K562 (cell line): ENCODE results near the gene NUP214. TPM values are rescaled to one million over a fixed set of nuclear protein-coding genes. Genes with fewer than 3 reads are reported as not detected.
A peak's percentile ranks its signal among the peaks of the same experiment; 100 is the strongest.

Source experiments
- ATAC-seq: fragments of 200-7000 bp; cut with Tn5 transposase; 3 replicates; pipeline ENCODE4 v1.9.1; 2020; ENCODE audit warnings: moderate library complexity
- BruUV-seq: library from RNA; stranded (reverse); fragments of 400-500 nt; replicated peaks from 2 replicates; lab custom pipeline; 2021; lab: Mats Ljungman, UMichigan
- CTCF ChIA-PET: fragments of 300-600 bp; formaldehyde crosslinking; extraction: SDS; loops from one replicate; lab custom pipeline; 2021; ENCODE audit warnings: low intra/inter-chr PET ratio; lab: Yijun Ruan, JAX
- POLR2A ChIA-PET: fragments of 300-600, 350-650 bp; sonication (Branson Sonifier 250); formaldehyde crosslinking; extraction: SDS; loops from one replicate; lab custom pipeline; 2021; ENCODE audit warnings: antibody characterized with exemption, inconsistent platforms; lab: Yijun Ruan, JAX
- DNase-seq, 4 experiments: peaks; one replicate each; pipeline versions ENCODE4 v3.0.0 to v3.0.0-alpha.2; 2011 to 2018; ENCODE audit warnings: low spot score in 3 of 4, mixed read lengths in 3 of 4; ENCODE audit errors: extremely low read depth in 1 of 4
- FAIRE-seq: peaks from 2 replicates; lab custom pipeline; 2011; peaks lifted over from hg19 to GRCh38; lab: Jason Lieb, UNC
- H2AFZ ChIP-seq: 2 replicates; pipeline ENCODE4 v1.6.0; 2011; ENCODE audit warnings: low read depth, low read length, control low read depth, inconsistent platforms
- H3K27ac ChIP-seq: fragments of 200-600 bp; 3 replicates; pipeline ENCODE4 v1.8.0; 2011; ENCODE audit warnings: low read depth, mild to moderate bottlenecking, control low read depth, inconsistent platforms, low read length, moderate library complexity, mixed read lengths; ENCODE audit errors: extremely low read depth
- H3K27me3 ChIP-seq, 2 experiments: fragments of 300-600 bp in 1 of 2; 2 replicates in 1 of 2; 3 replicates in 1 of 2; pipeline versions ENCODE4 v1.6.0 to v1.8.0; 2011; ENCODE audit warnings: inconsistent platforms in 2 of 2, low read length in 2 of 2, mild to moderate bottlenecking in 1 of 2, mixed read lengths in 1 of 2, moderate library complexity in 1 of 2; ENCODE audit not compliant: control insufficient read depth in 2 of 2, insufficient read depth in 2 of 2
- H3K36me3 ChIP-seq: fragments of 300-600 bp; 3 replicates; pipeline ENCODE4 v1.8.0; 2011; ENCODE audit warnings: mild to moderate bottlenecking, low read length, inconsistent platforms; ENCODE audit not compliant: control insufficient read depth, insufficient read depth
- H3K4me1 ChIP-seq, 2 experiments: fragments of 200-600 bp in 1 of 2; replicated peaks in 1 of 2; 2 replicates in 1 of 2; 3 replicates in 1 of 2; pipeline versions ENCODE4 v1.5.1 to v1.8.0; 2011; ENCODE audit warnings: inconsistent platforms in 2 of 2, low read length in 2 of 2, mild to moderate bottlenecking in 1 of 2, mixed read lengths in 1 of 2, moderate library complexity in 1 of 2; ENCODE audit not compliant: control insufficient read depth in 2 of 2, insufficient read depth in 2 of 2
- H3K4me2 ChIP-seq: 2 replicates; pipeline ENCODE4 v1.6.1; 2011; ENCODE audit warnings: low read length, control low read depth, inconsistent platforms, mixed read lengths; ENCODE audit not compliant: insufficient read depth
- H3K4me3 ChIP-seq: fragments of 200-600 bp; sonication (generic), shearing (Covaris generic); 2 replicates; pipeline ENCODE4 v1.5.1; 2016; ENCODE audit warnings: control low read depth, inconsistent platforms
- H3K79me2 ChIP-seq: fragments of 200-600 bp; 3 replicates; pipeline ENCODE4 v1.8.0; 2011; ENCODE audit warnings: low read length, inconsistent platforms; ENCODE audit not compliant: control insufficient read depth, insufficient read depth
- H3K9ac ChIP-seq, 2 experiments: 2 replicates each; pipeline versions ENCODE4 v1.6.0 to v1.6.1; 2011; ENCODE audit warnings: low read depth in 2 of 2, low read length in 2 of 2, control low read depth in 1 of 2, inconsistent platforms in 1 of 2, mild to moderate bottlenecking in 1 of 2, mixed read lengths in 1 of 2; ENCODE audit not compliant: insufficient read depth in 1 of 2
- H3K9me1 ChIP-seq: one replicate; pipeline ENCODE4 v1.6.0; 2011; ENCODE audit warnings: inconsistent platforms, mild to moderate bottlenecking, low read length, moderate library complexity; ENCODE audit not compliant: control insufficient read depth, insufficient read depth
- H3K9me3 ChIP-seq: replicated peaks from 2 replicates; pipeline ENCODE4 v1.5.1; 2011; ENCODE audit warnings: low read depth, low read length, inconsistent platforms; ENCODE audit not compliant: control insufficient read depth, insufficient read depth
- H4K20me1 ChIP-seq: replicated peaks from 2 replicates; pipeline ENCODE4 v1.6.1; 2011; ENCODE audit warnings: low read length, inconsistent platforms, mixed read lengths; ENCODE audit not compliant: control insufficient read depth, insufficient read depth
- BDP1 ChIP-seq: IDR thresholded peaks from 3 replicates; pipeline ENCODE4 v1.6.1; 2011; ENCODE audit not compliant: insufficient read length, insufficient read depth
- HEY1 ChIP-seq: fragments of 250-450 bp; sonication (Bioruptor Pico); IDR thresholded peaks from 2 replicates; pipeline ENCODE4 v1.5.0; 2020; ENCODE audit warnings: mild to moderate bottlenecking, moderate library complexity, borderline replicate concordance
- PPARD ChIP-seq: fragments of 250-450 bp; sonication (Bioruptor Pico); IDR thresholded peaks from 2 replicates; pipeline ENCODE4 v1.8.0; 2022; ENCODE audit warnings: inconsistent platforms, mild to moderate bottlenecking, moderate library complexity
- RB1 ChIP-seq: fragments of 450-650 bp; IDR thresholded peaks from 2 replicates; pipeline ENCODE4 v1.6.1; 2017; ENCODE audit warnings: low read depth, mild to moderate bottlenecking
- RBM25 ChIP-seq: fragments of 200-400 bp; formaldehyde crosslinking; IDR thresholded peaks from 2 replicates; pipeline ENCODE4 v1.6.1; 2018; ENCODE audit warnings: low read length, low read depth, moderate library complexity; ENCODE audit not compliant: severe bottlenecking
- SP1 ChIP-seq: sonication (generic); formaldehyde crosslinking; IDR thresholded peaks from 2 replicates; pipeline ENCODE4 v1.8.1; 2022; ENCODE audit warnings: mild to moderate bottlenecking, missing genetic modification reagents
- ZNF133 ChIP-seq: fragments of 250-450 bp; sonication (Bioruptor Pico); IDR thresholded peaks from 2 replicates; pipeline ENCODE4 v1.4.0; 2020; ENCODE audit warnings: mild to moderate bottlenecking
- ZNF143 ChIP-seq: sonication (generic); formaldehyde crosslinking; IDR thresholded peaks from 2 replicates; pipeline ENCODE4 v1.9.0; 2022; ENCODE audit warnings: mild to moderate bottlenecking, missing genetic modification reagents
- ZNF766 ChIP-seq: fragments of 200-800 bp; sonication (Bioruptor generic); conservative IDR thresholded peaks from 2 replicates; pipeline ENCODE4 v1.6.1; 2016; ENCODE audit warnings: missing genetic modification characterization, missing compliant biosample characterization
- WGBS: fragments of 100-300 bp; shearing (Covaris generic); methylation state at CpG from one replicate; pipeline ENCODE4 v1.1.6; 2016; ENCODE audit warnings: low coverage, mixed read lengths; ENCODE audit not compliant: insufficient coverage; ENCODE audit errors: missing lambda C conversion rate; 5-methylcytosine and 5-hydroxymethylcytosine counted together
- in situ Hi-C: fragments of 300-500 bp; cut with MboI; formaldehyde crosslinking; loops from 4 replicates; pipeline ENCODE4 v1.15.0; 2018; ENCODE audit warnings: inconsistent platforms, mixed read lengths
- intact Hi-C: fragments of 100-400 bp; cut with micrococcal nuclease; formaldehyde crosslinking; loops from 2 replicates; pipeline ENCODE4 v1.14.2; 2022
- polyA plus RNA-seq, 8 experiments: library from polyadenylated mRNA; depleted of rRNA in 4 of 8; stranded (reverse) in 5 of 8; unstranded in 3 of 8; fragments of >200 nt; fragmentation: Nextera tagmentation in 2 of 8; fragmentation: Illumina TruSeq in 1 of 8; extraction: Ambion mirVana in 2 of 8; extraction: Trizol in 1 of 8; gene quantifications; 2 replicates each; pipeline versions ENCODE4 v1.2.1 to v1.2.3, GENCODE V29; 2011 to 2014; ENCODE audit warnings: inconsistent platforms in 1 of 8, missing spikeins in 1 of 8
- total RNA-seq, 7 experiments: library from RNA; depleted of rRNA in 6 of 7; stranded (reverse); fragments of >200 nt in 6 of 7; fragmentation: Illumina TruSeq in 2 of 7; extraction: Trizol in 2 of 7; gene quantifications; 2 replicates each; pipeline versions ENCODE4 v1.2.1 to v1.2.3, GENCODE V29; 2011 to 2021; ENCODE audit warnings: low replicate concordance in 1 of 7
- TF ChIP-seq, protein P1 (sequence below): fragments of 450-650 bp; formaldehyde crosslinking; IDR thresholded peaks from 2 replicates; pipeline ENCODE4 v1.4.0; 2022; ENCODE audit warnings: missing genetic modification characterization
- TF ChIP-seq, protein P2 (sequence below), 2 experiments: IDR thresholded peaks in 1 of 2; conservative IDR thresholded peaks in 1 of 2; 2 replicates each; pipeline ENCODE4 v1.6.1; 2016; ENCODE audit warnings: low read depth in 2 of 2, mild to moderate bottlenecking in 1 of 2, missing compliant biosample characterization in 1 of 2, missing genetic modification characterization in 1 of 2, moderate library complexity in 1 of 2
- TF ChIP-seq, protein P3 (sequence below): fragments of 250-450 bp; sonication (Bioruptor Pico); IDR thresholded peaks from 2 replicates; pipeline ENCODE4 v1.5.0; 2020; ENCODE audit warnings: mild to moderate bottlenecking

The NUP214 gene
- total and polyA plus RNA-seq, 9 of the 15 experiments (the other 6 are each of a cell fraction or from before 2014, with no cell fraction given), result 56.9 to 332 (median 97.1) TPM

DNA sequence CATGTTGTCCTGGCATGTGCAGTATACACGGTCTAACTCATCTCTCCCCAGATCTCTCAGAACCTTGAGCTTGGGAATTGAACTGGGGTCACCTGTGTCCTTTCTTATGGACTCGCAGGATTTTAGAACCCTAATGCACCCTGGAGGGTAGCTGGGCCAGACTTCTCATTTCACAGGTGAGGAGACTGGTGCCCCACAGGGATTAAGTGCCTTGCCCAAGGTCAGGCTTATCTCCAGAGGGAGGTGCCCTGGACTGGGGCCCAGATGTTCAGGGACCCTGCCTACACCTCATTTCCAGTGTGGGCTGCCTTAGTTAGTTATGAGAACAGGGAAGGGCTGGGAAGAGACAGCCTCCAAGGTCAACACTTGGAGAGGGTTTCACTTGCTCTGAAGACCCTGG lies 4.0 kb upstream of the NUP214 start:
- no peaks in the 10 kb centered on the region for H3K9me1 ChIP-seq
- H3K36me3 ChIP-seq, result peaks cover 8% of the 10 kb centered on the region; the same call in 1 of the 3 replicates
- peaks cover 19% of the 10 kb centered on the region for H3K79me2 ChIP-seq
- WGBS, result 10% methylated on average over 2 of the region's 2 CpGs
- ChIA-PET POLR2A (interaction anchor here (0.6 to 75.1 kb wide), 9 partner anchors 9 to 295 kb away, joined by 3 to 3336 read pairs (median 4); partner anchors contain the start of gene AIF1L), CTCF (no interaction called here)
- H2AFZ ChIP-seq, result no peak overlapping the region
- peak overlapping the region in 1 of 2 experiments; percentile 1; a peak in 1 of 4 replicates for H3K9ac ChIP-seq
- no peaks in the 10 kb centered on the region for H3K9me3 ChIP-seq
- ATAC-seq (no peak), FAIRE-seq (no peak), DNase-seq (no peak)
- H3K4me2 ChIP-seq, result no peak overlapping the region
- no peak overlapping the region for H3K4me3 ChIP-seq
- in situ Hi-C loops (no loop called here), intact Hi-C loops (loop anchor here (10.0 kb wide), 1 partner anchor 213 kb away; no protein-coding TSS in a partner anchor)
- H3K27me3 ChIP-seq, result peaks cover 49 to 54% of the 10 kb centered on the region in 2 experiments
- BruUV-seq, result no TSS peak
- peaks cover 21% of the 10 kb centered on the region for H4K20me1 ChIP-seq
- no peak overlapping the region for H3K27ac ChIP-seq
- H3K4me1 ChIP-seq, result peaks cover 7 to 19% of the 10 kb centered on the region in 2 experiments
- TF ChIP-seq, protein P1, sequence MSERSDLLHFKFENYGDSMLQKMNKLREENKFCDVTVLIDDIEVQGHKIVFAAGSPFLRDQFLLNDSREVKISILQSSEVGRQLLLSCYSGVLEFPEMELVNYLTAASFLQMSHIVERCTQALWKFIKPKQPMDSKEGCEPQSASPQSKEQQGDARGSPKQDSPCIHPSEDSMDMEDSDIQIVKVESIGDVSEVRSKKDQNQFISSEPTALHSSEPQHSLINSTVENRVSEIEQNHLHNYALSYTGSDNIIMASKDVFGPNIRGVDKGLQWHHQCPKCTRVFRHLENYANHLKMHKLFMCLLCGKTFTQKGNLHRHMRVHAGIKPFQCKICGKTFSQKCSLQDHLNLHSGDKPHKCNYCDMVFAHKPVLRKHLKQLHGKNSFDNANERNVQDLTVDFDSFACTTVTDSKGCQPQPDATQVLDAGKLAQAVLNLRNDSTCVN (CRISPR knock-in tag), result no peak
- TF ChIP-seq HEY1 (CRISPR knock-in tag) (no peak), ZNF133 (CRISPR knock-in tag) (no peak), RBM25 (no peak), BDP1 (no peak), ZNF143 (CRISPR knock-in tag) (no peak), SP1 (CRISPR knock-in tag) (no peak), RB1 (no peak), PPARD (CRISPR knock-in tag) (no peak), ZNF766 (no peak)
- TF ChIP-seq, protein P2, sequence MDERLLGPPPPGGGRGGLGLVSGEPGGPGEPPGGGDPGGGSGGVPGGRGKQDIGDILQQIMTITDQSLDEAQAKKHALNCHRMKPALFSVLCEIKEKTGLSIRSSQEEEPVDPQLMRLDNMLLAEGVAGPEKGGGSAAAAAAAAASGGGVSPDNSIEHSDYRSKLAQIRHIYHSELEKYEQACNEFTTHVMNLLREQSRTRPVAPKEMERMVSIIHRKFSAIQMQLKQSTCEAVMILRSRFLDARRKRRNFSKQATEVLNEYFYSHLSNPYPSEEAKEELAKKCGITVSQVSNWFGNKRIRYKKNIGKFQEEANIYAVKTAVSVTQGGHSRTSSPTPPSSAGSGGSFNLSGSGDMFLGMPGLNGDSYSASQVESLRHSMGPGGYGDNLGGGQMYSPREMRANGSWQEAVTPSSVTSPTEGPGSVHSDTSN (CRISPR knock-in tag; IDR thresholded peaks at IDR 0.05; ENCODE audit: low read depth), result no peak
- TF ChIP-seq, protein P2 (tag; conservative IDR thresholded peaks at IDR 0.05; ENCODE audit: low read depth), result no peak
- TF ChIP-seq, protein P3, sequence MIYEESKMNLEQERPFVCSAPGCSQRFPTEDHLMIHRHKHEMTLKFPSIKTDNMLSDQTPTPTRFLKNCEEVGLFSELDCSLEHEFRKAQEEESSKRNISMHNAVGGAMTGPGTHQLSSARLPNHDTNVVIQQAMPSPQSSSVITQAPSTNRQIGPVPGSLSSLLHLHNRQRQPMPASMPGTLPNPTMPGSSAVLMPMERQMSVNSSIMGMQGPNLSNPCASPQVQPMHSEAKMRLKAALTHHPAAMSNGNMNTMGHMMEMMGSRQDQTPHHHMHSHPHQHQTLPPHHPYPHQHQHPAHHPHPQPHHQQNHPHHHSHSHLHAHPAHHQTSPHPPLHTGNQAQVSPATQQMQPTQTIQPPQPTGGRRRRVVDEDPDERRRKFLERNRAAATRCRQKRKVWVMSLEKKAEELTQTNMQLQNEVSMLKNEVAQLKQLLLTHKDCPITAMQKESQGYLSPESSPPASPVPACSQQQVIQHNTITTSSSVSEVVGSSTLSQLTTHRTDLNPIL, result no peak
